Stimulated activated CD4-positive, alpha-beta T cell treated with anti-CD3 and anti-CD28 coated beads, Interleukin-1b, Interleukin-23, amount 100 ng/mL, for 48 hours (primary cell): ENCODE data around the gene CHRNB4.
"Not testable (repeated sequence)": the region's sequence is repeated elsewhere in the genome, so short reads cannot be mapped to it uniquely, and the experiment has no call there.

Experiments used
- DNase-seq: peaks from one replicate; pipeline ENCODE4 v3.0.0-alpha.2; 2020

Gene CHRNB4

DNA sequence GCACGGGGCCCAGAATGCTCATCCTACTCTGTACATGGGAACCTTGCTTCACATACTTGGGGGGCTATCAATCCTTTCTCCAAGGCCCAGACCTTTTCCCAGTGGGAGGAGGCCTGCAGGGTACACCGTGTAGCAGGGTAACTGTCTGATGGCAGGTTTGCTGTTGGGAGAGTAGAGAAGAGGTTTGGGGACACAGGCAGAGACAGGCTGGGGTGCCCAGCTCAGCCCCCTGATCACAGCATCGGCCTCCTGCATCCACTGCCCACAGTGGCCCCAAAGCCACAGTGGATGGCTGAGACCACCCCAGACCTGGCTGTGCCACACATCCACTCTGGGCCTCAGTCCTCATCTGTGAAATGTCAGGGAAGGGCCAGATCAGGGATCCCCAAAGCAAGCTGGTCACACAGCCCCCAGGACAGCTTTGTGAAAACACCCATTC, 25.8 kb downstream of the CHRNB4 start:
- DNase-seq: no peak

DNA sequence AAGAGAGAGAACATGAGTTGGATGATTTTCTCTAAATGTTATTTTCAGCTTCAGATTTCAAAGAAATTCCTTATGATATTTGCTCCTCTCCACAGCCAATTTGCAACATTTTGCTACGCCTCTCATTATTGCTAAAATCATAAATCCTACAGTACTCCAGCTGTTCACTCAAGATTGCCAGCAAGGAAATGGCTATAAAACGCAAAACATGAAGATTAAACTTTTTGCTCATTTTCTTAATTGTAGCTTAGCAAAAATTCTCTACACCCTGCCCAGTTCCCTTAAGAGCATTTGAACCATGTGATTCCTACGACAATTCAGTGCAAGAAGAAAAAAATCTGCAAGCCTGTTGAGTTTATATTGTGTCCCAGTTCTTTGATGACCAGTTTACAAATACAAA, 27.0 kb downstream of the CHRNB4 start:
- no peak for DNase-seq

DNA sequence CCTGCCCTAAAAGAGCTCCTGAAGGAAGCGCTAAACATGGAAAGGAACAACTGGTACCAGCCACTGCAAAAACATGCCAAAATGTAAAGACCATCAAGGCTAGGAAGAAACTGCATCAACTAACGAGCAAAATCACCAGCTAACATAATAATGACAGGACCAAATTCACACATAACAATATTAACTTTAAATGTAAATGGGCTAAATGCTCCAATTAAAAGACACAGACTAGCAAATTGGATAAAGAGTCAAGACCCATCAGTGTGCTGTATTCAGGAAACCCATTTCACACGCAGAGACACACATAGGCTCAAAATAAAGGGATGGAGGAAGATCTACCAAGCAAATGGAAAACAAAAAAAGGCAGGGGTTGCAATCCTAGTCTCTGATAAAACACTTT, 31.5 kb downstream of the CHRNB4 start:
- DNase-seq: not testable (repeated sequence)

DNA sequence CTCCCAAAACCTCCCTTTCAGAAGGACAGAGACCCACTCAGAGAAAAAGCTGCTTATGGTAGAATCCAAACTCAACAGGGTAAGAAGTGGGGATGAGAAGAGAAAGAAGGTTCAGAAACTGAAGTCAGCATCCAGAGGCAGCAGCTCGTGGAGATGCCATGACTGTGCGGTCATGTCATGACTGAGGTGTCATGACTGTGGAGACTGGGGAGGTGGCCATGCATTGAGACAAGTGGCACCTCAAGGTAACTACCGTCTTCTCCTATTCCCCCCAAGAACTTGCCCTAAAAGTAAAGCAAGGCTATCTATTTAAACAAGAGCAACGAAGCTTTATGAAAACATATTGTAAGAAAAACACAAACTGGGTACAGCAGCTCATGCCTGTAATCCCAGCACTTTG, 35.3 kb downstream of the CHRNB4 start:
- DNase-seq: no peak

DNA sequence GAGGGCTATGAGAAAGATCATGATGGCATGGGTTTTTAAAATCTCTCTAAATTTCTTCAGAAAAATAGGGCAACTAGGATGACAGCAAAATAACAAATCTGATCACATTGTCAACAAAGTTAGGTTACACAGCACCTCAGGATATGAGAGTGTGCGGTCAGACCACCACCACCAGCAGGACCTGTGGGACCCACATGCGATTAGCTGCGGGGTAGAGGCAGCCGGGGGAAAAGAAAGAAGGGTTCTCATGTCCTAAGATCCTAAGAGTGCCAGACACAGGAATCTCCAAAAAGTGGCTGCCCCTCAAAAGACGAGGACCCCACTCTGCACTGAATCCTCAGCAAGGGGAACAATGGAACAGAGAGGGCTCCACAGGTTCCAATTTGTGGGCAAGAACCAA, 35.8 kb downstream of the CHRNB4 start:
- DNase-seq: no peak

DNA sequence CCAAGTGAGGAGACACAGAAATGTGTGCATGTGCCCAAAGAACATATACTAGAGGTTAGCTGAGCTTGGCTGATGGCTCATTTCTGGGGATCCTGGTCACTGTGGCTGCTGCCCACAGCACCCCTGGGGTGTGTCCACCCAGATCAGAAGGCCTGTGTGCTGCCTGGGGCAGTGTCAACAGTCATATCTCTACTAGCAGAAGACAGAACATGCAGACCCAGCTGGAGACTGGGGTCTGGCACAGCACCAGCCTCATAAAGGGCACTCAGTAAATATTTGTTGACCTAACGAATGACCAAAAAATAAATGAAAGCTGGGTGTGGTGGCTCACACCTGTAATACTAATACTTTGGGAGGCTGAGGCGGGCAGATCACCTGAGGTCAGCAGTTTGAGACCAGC, 36.6 kb downstream of the CHRNB4 start:
- no peak for DNase-seq

DNA sequence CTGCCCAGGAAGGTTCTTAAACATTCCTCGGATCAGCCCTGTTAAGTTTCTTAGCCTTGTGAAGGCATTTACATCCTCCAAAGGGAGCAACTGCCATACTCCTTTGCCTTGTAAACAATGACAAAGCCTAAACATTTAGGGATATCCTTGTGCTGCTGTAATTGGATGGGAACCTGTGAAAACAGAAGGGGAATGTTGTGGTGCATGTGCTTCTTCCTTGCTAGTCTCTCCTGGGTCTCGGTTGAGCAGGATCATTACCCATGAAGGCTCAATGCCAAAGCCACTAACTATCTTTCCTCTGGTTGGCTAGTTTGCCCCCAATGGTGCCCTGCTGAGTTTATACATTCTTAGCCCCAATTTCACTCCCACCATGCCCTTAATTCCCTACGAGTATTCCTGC, 37.5 kb downstream of the CHRNB4 start:
- DNase-seq: no peak

DNA sequence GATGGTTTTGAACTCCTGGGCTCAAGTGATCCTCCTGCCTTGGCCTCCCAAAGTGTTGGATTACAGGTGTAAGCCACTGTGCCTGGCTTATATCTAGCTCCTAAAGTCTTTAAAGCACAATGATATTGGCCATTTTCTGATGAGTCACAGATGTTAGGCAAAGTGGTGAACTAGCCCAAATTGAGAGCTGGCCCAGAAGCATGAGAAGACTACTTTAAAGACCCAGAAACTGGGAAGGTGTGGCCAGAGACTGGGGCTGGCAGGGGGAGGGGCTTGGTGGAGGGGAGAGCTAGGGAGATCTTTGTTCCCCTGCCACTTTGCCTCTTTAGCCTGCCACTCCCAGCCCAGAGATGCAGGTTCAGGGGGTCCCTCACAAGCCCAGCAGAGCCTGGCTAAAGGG, 41.8 kb downstream of the CHRNB4 start:
- no peak for DNase-seq

DNA sequence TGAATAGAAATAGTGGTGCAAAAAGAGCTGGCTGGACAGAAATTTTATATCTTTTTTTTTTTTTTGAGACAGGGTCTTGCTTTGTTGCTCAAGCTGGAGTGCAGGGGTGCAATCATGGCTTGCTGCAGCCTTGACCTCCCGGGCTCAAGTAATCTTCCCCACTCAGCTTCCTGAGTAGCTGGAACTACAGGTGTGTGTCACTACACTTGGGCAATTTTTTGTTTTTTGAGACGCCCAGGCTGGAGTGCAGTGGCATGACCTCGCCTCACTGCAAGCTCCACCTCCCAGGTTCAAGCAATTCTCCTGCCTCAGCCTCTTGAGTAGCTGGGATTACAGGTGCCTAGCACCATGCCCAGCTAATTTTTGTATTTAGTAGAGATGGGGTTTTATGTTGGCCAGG, 42.7 kb downstream of the CHRNB4 start:
- no peak for DNase-seq

DNA sequence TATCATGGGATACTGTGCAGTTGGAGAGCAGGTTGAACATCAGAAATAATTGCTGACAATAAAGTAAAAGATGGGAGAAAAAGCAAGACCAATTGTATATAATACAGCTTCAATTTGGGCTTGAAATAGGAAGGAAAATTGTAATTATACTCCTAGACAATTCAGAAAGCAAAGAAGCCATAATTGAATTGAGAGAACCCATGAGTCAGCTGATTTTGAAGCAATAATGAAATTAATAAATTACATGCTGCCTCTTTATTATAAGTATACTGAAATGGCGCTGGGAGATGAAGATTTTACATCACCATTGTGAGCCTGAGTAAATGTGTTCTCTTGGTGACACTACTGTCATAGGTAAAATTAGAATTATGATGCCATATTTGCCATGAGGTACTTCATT, 43.4 kb downstream of the CHRNB4 start:
- no peak for DNase-seq

DNA sequence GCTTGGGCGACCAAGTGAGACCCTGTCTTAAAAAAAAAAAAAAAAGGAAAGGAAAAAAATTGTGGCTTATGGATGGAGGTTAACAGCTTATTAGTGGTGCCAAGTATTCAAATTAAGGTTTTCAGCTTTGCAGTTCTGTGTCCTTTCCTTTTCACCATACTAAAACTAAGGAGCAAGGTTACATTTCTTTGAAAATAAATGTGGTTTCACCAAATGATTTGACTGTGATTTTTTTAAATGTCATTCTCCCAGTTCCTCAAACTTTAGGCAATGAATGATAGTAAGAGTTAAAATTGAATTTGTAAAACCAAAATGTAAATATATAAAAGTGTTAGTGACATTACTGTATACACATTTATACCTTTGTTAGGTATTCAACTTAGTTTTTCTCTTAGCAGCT, 66.1 kb downstream of the CHRNB4 start:
- no peak for DNase-seq
